Ishikawa (cell line): ENCODE results near the gene HSD3B2.

Experiments used
- CEBPB ChIP-seq: IDR thresholded peaks from 2 replicates; pipeline ENCODE4 v1.6.1; 2012
- CREB1 ChIP-seq: IDR thresholded peaks from 2 replicates; pipeline ENCODE4 v1.6.1; 2012; ENCODE audit warnings: low read depth
- EGR1 ChIP-seq: IDR thresholded peaks from 2 replicates; pipeline ENCODE4 v1.6.1; 2012
- EP300 ChIP-seq: IDR thresholded peaks from 2 replicates; pipeline ENCODE4 v1.6.1; 2012; ENCODE audit warnings: borderline replicate concordance
- FOXM1 ChIP-seq: IDR thresholded peaks from 2 replicates; pipeline ENCODE4 v1.6.1; 2012; ENCODE audit warnings: low read depth, borderline replicate concordance
- MAX ChIP-seq: IDR thresholded peaks from 2 replicates; pipeline ENCODE4 v1.6.1; 2012
- NFIC ChIP-seq: IDR thresholded peaks from 2 replicates; pipeline ENCODE4 v1.6.1; 2012
- RAD21 ChIP-seq: IDR thresholded peaks from 2 replicates; pipeline ENCODE4 v1.6.1; 2012; ENCODE audit warnings: low read depth
- REST ChIP-seq: IDR thresholded peaks from 2 replicates; pipeline ENCODE4 v1.6.1; 2012; ENCODE audit warnings: low read depth, mild to moderate bottlenecking
- TAF1 ChIP-seq: IDR thresholded peaks from 2 replicates; pipeline ENCODE4 v1.6.1; 2012; ENCODE audit warnings: low read depth, mild to moderate bottlenecking
- TCF12 ChIP-seq: IDR thresholded peaks from 2 replicates; pipeline ENCODE4 v1.6.1; 2012; ENCODE audit warnings: low read depth
- TEAD4 ChIP-seq: IDR thresholded peaks from 2 replicates; pipeline ENCODE4 v1.6.1; 2012
- USF1 ChIP-seq: IDR thresholded peaks from 2 replicates; pipeline ENCODE4 v1.6.1; 2012
- YY1 ChIP-seq: IDR thresholded peaks from 2 replicates; pipeline ENCODE4 v1.6.1; 2012; ENCODE audit warnings: low read depth
- ZBTB7A ChIP-seq: IDR thresholded peaks from 2 replicates; pipeline ENCODE4 v1.6.1; 2012; ENCODE audit warnings: low read depth

HSD3B2 gene

GRCh38 chr1:119372503-119373086 lies 42.4 kb upstream of the HSD3B2 start:
- TF ChIP-seq RAD21, result peak; percentile 37; the same call in 1 of the 2 replicates
- no peak for TF ChIP-seq NFIC

GRCh38 chr1:119373465-119373864 lies 41.5 kb upstream of the HSD3B2 start:
- TF ChIP-seq USF1 (no peak), NFIC (no peak), YY1 (no peak), MAX (no peak), TEAD4 (no peak), TAF1 (no peak), EGR1 (no peak), RAD21 (no peak), ZBTB7A (no peak), EP300 (no peak), CEBPB (no peak), REST (no peak), FOXM1 (no peak), CREB1 (no peak), TCF12 (no peak)

- TF ChIP-seq YY1, result no peak
- no peak for TF ChIP-seq MAX
- no peak for TF ChIP-seq CEBPB
- TF ChIP-seq FOXM1, result no peak
- no peak for TF ChIP-seq TAF1
- no peak for TF ChIP-seq REST
- no peak for TF ChIP-seq USF1
- TF ChIP-seq NFIC, result no peak
- TF ChIP-seq TEAD4, result no peak
Observed at GRCh38 chr1:119374208-119374874, 40.6 kb upstream of the HSD3B2 start.

- TF ChIP-seq TCF12 (no peak), TAF1 (no peak), CREB1 (no peak), MAX (no peak), TEAD4 (no peak), NFIC (no peak), REST (no peak), ZBTB7A (no peak)
Observed at GRCh38 chr1:119375366-119375765, 39.6 kb upstream of the HSD3B2 start.
